Pulmonary artery endothelial cell (primary cell): ENCODE data around the gene PRKN. TPM values are rescaled to one million over a fixed set of nuclear protein-coding genes. Genes with fewer than 3 reads are reported as not detected.

Source experiments
- DNase-seq: peaks from one replicate; pipeline ENCODE4 v3.0.0-alpha.2; 2011; ENCODE audit warnings: low read depth, low spot score
- total RNA-seq: library from RNA; depleted of rRNA; stranded (reverse); fragments of >200 nt; gene quantifications from 2 replicates; pipeline ENCODE4 v1.2.3, GENCODE V29; 2014

Gene PRKN
- total RNA-seq, 1 donor from 2014 or later: 0.59 TPM

DNA sequence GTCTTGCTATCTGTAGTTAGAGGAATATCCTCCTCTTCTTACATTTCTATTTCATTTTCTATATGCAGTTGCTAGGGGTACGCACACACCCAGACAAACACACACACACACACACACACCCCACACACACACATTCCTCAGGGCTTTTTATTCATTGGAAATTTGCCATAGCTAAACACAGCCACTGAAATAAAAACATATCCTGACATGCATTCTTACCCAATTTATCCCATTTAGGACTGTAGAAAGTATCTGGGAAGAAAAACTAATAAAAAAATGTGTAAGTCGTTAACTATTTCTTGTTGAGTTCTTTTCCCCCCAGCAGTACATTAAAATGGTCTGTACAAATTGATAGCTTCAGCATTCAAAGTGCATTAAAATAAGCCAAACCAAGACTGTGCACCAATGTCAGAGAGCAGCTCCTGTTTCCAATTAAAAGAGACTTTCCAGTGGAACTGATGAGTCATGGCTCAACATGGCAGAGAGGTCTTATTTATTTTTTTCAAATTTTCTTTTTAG is 1095.8 kb downstream of the PRKN start:
- no peak for DNase-seq

DNA sequence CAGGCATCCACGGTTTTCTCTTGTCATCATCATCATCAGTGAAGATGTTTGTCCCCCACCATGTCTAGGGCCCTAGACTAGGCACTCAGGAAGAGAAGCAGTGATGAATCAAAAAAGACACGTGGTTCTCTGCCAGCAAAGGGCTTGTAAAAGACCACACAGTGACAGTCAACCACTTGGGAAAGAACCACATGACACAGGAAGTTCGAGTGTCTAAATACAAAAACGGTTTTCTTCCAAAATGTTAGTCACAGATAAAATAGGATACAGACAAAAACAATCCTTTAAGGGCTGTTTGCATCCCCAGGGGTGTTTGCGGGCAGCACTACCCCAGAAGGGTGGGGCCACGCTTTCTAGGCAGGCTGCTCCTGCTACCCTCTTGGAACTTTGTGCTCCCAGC is 1096.9 kb downstream of the PRKN start:
- no peak for DNase-seq

DNA sequence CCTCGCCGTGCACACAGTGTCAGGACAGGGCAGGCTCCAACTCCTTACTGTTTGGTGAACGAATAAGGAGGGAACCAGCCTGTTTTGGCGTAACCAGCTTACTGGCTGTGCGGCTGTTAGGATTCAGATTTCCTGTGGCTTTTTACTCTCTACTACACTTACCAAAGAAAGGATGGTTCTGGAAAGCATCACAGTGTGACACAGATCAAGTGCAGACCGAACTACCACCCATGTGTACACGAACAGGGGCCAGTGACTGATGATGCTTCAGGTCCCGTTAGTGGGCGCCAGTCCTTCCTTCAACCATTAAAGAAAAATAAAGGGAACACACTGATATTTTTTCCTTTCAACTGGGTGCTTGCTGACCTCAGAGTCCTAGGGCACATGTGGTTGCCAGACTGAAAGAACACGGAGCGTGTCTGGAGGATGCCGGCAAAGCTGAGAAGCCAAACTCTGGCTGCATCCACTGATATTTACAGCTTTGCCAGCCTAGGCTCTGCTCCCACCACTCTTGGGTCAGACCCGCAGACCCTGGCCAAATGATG is 1101.4 kb downstream of the PRKN start:
- DNase-seq: no peak

DNA sequence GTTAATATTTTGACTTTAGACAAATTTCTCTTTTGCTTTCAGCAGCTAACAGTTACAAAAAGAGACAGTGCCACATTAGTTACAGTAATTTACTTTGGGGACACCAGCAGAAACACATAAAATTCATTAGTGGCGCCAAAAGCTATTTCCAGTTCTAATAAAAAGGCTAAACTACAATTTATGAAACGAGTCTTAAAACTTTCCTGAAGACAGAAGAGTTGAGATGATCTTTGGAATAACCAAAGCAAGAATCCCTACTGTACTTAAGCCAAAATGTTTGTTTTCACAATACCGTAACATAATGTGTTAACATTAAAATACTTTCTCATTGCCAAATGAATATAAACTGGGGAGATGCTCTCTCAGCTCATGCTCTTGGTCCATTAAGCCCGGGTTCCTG is 1103.5 kb downstream of the PRKN start:
- DNase-seq: no peak

DNA sequence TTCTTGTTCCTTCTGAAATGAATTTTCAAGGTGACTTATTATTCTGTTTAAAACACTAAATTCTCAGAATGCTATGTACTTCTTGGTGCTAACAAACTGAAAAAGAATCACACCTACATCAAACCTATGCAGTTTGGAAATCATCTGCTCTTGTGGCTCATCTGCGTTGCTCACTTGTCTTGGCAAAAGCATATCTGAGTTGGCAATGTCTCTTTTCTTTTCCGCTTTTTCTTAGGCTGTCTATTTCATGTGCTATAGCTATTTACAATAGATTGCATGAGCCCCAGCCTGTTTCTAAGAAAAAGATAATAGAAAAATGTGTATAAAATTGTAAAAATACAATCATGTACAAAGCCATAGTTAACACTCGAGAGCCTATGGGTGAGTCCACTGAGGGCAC is 1104.8 kb downstream of the PRKN start:
- no peak for DNase-seq

DNA sequence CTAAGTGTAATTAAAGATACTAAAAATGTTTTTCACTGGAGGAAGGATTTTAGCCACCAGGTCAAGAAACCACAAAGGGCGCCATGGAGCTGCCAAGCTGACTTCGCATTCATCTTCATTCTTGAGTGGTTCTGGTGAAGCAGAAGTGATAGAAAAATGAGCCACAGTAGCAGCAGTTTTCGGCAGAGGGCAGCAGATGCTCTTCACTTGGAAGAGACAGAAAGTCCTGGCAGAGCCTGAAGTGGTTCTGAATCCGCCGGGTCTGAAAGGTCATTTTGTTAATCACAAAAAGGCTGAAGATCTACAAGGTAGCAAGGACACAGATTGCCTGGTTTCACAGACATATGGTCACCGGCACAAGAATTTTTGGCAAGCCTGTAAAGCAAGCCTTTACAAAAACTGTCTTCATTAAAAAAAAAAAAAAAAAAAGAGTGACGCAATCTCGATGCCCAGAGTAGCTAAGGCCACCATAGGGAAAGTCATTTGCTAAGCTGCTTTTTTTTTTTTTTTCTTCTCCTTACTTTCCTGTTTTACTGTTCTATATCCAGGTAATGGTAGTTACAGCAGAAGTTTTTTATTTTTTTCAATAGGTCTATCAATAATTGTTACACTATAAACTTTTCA is 1108.6 kb downstream of the PRKN start:
- DNase-seq: no peak

DNA sequence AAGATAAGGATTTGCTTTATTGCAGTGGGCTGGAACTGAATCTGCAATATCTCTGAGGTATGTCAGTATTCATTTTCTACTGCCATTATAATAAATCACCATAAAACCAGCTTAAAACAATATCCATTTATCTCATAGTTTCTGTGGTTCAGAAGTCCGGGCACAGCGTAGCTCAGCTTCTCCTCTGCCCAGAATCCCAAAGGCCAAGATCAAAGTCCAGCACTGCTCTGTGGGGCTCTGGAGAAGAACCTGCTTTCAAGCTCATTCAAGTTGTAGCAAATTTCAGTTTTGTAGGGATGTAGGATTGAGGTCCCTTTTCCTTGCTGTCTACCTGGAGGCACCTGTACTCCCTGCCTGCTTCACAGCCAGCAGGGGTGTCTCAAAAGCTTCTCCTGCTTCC is 1113.9 kb downstream of the PRKN start:
- no peak for DNase-seq

DNA sequence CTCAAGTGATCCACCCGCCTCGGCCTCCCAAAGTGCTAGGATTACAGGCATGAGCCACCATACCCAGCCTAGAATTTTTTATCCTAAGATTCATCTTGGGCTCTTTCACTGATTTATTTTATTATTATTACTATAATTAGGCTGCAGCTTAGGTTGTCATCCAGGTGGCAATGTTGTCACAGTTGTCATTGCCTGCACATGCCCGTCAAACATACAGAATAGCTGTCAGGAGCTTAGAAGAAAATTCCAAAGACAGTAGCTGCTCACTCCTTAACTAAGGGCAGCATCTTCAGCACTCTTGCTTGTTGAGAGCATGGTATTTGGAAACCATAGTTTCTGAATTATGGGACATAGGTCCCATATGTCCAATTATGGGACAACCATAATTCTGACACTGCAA is 1118.8 kb downstream of the PRKN start:
- no peak for DNase-seq

DNA sequence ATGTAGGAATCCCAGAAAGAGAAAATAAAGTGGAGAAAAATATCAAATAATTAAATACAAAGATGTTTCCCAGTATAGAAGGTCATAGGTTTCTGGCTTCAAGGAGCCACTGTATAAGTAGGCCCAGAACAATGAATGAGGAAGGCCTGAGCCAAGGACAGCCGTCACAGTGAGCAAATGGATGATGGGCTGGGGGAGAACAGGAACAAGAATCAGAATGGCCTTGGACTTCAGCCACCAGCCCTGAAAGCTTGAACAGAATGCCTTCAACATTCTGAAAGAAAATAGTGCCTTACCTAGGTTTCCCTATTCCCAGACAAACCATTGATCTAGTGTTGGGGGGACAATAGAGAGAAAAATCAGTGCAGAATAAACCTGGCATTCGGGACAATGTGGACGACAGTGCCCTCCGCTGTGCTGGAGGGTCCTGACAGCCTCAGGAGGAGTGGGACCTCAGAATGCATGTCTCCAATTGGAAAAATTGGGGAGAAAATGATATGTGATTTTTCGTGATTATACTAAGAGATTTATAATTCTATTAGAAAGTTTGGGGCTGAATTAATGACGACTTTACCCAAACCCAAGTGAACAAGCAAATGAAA is 1119.8 kb downstream of the PRKN start:
- no peak for DNase-seq

DNA sequence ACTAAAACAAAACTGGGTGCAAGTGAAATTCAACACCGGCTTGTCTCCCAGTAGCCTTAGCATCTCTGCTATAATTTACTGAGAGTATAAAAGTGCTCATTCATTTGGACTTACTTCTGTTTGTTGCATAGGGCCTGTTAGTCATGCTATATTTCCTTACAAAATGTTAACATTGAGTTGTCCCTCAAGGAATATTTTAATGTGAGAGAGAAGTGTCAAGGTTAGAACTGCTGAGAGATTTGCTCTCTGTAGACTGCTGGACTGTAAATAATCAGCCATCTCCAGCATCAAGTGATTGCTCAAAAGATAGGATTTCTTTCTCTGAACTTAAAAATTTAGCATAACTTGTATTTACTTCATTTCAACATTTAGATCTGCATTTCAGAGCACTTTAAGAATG is 1125.2 kb downstream of the PRKN start:
- DNase-seq: no peak

DNA sequence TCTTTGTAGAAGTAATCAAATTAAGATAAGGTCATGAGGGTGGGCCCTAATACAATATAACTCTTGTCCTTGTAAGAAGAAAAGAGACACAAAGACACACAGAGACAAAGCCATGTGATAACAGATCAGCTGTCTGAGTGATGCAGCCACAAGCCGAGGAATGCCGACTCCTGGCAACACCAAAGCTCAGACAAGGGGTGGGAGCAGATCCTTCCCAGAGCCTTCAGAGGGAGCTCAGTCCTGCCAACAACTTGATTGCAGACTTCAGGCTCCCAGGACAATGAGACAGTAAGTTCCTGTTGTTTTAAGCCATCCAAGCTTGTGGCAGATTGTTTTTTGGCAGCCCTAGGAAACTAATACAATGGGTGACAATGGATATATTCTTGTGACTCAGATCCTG is 1128.7 kb downstream of the PRKN start:
- no peak for DNase-seq

DNA sequence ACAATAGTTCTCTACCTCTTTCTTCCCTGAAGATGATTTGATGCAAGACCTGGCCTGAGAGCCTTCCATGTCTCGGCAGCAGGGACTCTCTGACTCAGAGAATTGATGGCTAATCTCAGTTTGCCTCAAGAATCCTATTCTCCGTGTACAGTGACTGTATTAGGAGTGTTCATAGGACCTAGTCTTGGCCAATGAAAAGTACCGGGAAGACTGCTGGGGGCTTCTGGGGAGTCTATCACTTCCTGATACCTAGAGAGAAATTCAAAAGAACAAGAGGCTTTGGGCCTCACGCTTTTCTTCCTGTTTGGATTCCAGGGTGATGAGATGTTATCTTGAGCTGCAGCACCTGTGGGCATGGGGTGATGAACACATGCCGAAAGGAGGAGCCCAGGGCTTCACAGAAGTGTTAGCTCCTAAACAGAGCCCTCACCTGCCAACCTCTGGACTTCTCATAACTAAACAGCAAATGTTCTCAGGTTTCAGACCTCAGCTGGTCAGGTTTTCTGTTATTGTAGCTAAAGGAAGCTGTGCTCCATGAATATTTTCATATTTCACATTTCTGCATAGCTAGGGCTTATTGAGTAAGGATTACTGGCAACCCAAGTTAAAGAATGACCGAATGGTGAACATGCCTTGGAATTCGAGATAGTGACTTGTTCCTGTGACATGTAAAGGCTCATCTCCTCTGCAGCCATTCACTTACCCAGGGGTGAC is 1130.6 kb downstream of the PRKN start:
- DNase-seq: no peak

DNA sequence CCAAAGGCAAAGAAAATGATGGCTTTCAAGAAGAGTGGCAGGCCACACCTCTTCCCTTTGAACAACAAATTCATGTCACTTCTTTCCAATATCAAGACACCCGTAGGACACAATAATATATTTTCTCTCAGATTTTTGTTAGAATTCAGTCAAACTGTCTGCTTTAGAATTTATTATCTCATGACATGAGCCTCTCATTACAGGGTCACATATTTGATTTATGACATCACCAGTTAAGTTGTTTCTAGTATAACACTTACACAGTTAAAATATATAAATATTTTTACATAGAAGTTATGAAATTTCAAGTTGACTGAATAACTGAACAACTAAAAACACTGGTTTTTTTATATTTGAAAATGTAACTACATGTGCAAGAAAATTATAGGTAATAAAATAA is 1133.2 kb downstream of the PRKN start:
- no peak for DNase-seq

DNA sequence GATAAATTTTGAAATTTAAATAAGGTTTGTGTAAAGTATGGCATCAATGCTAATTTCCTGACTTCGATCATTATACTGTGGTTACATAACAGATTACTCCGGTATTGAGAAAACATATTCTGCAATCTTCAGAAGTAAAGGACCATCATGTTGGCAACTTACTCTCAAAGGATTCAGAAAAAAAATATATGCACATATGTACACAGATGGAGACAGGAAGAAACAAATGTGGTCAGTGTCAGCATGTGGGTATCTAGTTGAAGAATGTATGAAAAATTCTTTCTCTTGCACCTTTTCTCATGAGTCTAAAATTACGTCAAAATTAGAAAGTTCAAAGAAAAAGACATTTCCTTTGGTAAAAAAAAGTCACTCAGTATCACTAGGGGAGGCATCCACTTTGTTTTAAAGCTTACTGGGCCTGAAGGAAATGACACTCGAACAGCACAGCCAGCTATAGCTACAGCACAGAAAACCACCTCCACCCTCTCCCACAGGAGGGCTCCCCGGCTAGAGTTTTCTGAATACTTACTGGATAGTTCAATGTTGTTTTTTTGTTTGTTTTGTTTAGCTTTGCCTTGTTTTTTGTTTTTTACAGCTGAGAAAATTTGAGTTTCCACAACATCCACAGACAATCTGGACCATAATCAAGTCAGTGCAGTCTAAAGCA is 1136.5 kb downstream of the PRKN start:
- DNase-seq: no peak

DNA sequence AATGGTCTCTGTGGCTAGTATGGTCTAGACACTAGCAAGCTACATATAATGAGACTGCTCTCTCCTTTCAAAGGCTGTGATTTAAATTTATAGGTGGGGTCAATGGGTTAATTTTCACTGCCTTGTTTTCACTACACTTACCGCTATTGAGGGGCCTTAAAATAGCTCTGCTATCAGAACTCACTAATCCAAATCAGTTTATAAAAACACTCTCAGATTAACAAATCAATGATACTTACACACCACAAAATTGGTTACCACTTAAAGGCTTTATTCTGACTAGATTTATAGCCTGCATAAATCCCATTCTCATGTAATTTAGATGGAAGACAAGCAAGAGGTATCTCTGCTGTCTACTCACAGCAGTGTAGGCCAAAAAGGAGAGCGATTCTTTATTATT is 1140.7 kb downstream of the PRKN start:
- no peak for DNase-seq

DNA sequence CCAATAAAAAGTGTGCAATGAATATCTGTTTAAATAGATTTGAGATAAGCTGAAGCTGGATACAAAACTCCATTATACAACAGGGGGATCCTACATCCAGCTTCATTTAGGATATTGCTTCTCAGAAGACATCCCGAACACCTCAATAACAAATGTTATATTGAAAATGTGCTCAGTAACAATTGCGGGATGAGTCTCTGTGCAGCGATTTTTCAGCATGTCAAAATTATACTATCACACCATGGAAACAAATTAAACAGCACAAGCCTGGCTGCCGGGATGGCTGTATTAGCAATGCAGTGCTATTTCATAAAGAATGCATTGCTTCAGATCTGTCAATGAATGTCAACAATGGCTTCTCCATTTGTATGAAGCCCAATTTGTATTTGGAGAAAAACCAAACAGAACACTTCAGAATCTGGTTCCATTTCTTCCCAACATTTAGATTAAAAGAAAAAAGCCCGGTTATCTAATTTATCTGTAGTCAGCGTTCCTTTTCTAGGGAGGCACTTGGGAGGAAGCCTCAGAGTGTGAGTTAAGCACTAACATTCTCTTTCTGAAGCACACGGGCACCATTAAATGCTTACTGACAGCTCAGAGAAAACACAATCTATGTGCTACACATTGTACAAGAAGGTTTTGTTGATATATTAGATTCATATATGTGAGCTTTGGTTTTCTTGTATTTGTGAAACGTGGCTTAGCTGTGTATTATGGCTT is 1142.8 kb downstream of the PRKN start:
- DNase-seq: no peak

DNA sequence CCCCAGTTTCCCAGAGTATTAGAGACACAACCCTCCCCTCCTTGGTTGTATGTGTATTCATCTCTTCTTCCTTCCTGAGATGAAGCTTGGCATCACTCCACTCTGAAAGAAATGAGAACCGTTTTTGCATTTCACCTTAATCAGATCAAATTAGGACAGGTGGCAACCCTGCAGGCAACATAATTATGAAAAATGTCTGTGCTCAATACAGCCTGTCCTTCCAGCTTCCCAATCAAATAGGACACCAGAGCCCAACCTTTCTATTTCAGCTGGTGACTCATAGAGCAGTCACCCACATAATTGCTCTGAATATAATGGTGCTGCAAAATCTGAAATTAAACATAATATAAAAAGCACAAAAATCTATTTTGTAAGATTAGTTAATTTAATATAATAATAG is 1143.5 kb downstream of the PRKN start:
- no peak for DNase-seq

DNA sequence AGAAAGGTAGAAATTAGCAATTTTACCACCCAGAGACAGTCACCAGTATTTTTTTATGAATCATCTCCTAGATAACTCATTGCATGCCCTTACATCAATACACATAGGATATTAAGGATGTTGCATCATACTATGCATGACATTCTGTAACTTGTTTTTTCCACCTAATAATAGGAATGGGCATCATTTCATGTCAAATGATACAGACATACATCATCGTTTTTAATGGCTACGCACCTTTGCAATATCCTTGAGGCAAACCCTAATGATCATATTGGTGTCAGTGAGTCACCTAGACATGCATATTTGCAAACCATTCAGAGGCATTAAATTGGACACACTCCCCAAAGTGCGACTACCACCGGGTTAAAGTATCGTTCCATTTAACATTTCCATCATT is 1144.0 kb downstream of the PRKN start:
- no peak for DNase-seq

DNA sequence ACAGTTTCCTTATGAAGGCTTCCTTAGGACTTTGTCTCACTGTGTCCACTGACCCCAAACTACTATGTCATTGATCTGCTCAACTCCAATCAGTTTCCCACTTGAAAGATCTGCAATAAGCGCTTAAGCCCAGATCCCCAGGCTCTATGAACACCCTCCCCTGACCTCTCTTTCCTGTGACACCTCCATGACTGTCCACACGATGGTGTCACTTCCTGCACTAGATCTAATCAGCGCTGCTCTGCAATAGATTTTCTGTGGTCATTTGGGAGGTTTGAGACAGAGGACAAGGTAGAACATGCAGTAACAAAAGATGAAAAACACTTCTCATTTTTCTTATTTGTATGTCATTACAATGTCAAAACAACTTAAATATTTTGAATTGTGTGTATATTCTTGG is 1149.1 kb downstream of the PRKN start:
- no peak for DNase-seq

DNA sequence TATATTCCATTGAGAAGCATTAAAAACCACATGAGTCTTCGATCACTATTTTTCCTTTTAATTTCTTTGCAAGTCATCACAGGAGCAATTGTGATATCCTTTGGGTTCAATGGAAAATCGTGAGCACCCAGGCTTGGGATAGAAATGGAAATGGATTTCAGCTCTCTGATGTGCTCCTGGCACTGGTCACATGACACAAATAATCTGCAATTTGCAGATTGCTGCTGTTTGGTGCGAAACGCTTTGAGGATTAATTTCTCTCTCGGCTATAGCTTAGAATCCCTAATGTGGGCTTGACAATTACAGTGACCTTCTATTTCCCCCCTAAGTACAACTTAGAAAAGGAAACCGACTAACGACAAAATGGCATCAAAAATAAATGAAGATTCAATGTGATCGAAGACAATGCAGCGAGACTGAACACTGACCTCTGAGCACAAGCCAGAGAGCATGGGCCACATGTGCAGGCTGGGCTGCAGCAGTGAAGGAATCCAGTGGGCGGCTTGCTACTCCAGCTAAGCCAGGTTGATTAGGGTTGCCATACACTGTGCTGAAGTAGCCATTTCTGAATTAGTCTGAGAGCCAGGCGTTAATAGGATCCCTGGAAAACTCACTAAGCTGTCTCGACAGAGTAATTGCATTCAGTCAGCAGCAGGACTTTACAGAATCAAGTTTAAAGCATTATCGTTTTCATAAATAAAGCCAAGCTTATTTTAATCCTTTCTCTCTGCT is 1151.9 kb downstream of the PRKN start:
- DNase-seq: no peak
